Vagina (tissue), 2 donors: ENCODE data around the gene MRPL50. TPM values are rescaled to one million over a fixed set of nuclear protein-coding genes. Genes with fewer than 3 reads are reported as not detected.

Experiments
- DNase-seq, 2 donors: peaks; one replicate each; pipeline ENCODE4 v3.0.0-alpha.2; 2017; ENCODE audit errors: extremely low spot score in 2 of 2
- H3K27ac ChIP-seq: fragments of 200-600 bp; sonication (generic); one replicate; pipeline ENCODE4 v1.5.1; 2019
- H3K27me3 ChIP-seq: fragments of 200-600 bp; sonication (generic); one replicate; pipeline ENCODE4 v1.5.1; 2019
- H3K36me3 ChIP-seq, 2 donors: fragments of 200-600 bp; sonication (generic); one replicate each; pipeline ENCODE4 v1.5.1; 2017 to 2019
- H3K4me1 ChIP-seq: fragments of 200-600 bp; sonication (generic); one replicate; pipeline ENCODE4 v1.5.1; 2019
- H3K4me3 ChIP-seq, 2 donors: fragments of 200-600 bp; sonication (generic); 1 replicate in 1 of 2; 2 replicates in 1 of 2; pipeline ENCODE4 v1.5.1; 2016 to 2019
- H3K9me3 ChIP-seq: fragments of 200-600 bp; sonication (generic); one replicate; pipeline ENCODE4 v1.5.1; 2019
- CTCF ChIP-seq, 3 experiments: fragments of 450-650 bp in 2 of 3; fragments of 200-600 bp in 1 of 3; sonication (generic) in 1 of 3; IDR thresholded peaks; one replicate each; pipeline ENCODE4 v1.5.1; 2017 to 2019; ENCODE audit warnings: antibody characterized with exemption in 3 of 3, mild to moderate bottlenecking in 2 of 3, moderate library complexity in 2 of 3
- POLR2A ChIP-seq, 2 donors: fragments of 450-650 bp; IDR thresholded peaks; one replicate each; pipeline ENCODE4 v1.6.1; 2017; ENCODE audit warnings: antibody characterized with exemption in 2 of 2, mild to moderate bottlenecking in 2 of 2, moderate library complexity in 2 of 2
- POLR2AphosphoS5 ChIP-seq, 2 donors: sonication (generic); formaldehyde crosslinking; IDR thresholded peaks; one replicate each; pipeline ENCODE4 v1.9.0; 2017; ENCODE audit warnings: antibody characterized with exemption in 2 of 2, mild to moderate bottlenecking in 2 of 2, low read depth in 1 of 2; ENCODE audit not compliant: insufficient read depth in 1 of 2
- intact Hi-C: fragments of 100-400 bp; cut with DNase I; formaldehyde crosslinking; loops from one replicate; pipeline ENCODE4 v1.15.1; 2023
- total RNA-seq: library from RNA; depleted of rRNA; stranded (reverse); fragments of >200 nt; gene quantifications from one replicate; pipeline ENCODE4 v1.2.3, GENCODE V29; 2016

The MRPL50 gene
- total RNA-seq, 1 donor from 2014 or later: 8.8 TPM

GRCh38 chr9:101429736-101430135 lies 31.3 kb upstream of the MRPL50 start:
- no peak overlapping the region for H3K27ac ChIP-seq

GRCh38 chr9:101428909-101429308 lies 30.5 kb upstream of the MRPL50 start:
- H3K9me3 ChIP-seq: no peaks in the 10 kb centered on the region
- no peak for DNase-seq
- H3K27ac ChIP-seq: no peak overlapping the region
- H3K27me3 ChIP-seq: no peaks in the 10 kb centered on the region
- H3K36me3 ChIP-seq: no peaks in the 10 kb centered on the region
- H3K4me3 ChIP-seq: no peak overlapping the region
- intact Hi-C loops: no loop called here
- H3K4me1 ChIP-seq: no peaks in the 10 kb centered on the region
- TF ChIP-seq POLR2A (IDR thresholded peaks at IDR 0.05) (no peak), CTCF (IDR thresholded peaks at IDR 0.05) (no peak), POLR2AphosphoS5 (IDR thresholded peaks at IDR 0.05; ENCODE audit: insufficient read depth in 1 of 2, low read depth in 1 of 2) (no peak)

More at GRCh38 chr9:101429736-101430135, 31.3 kb upstream of the MRPL50 start:
- no peaks in the 10 kb centered on the region for H3K4me1 ChIP-seq
- H3K36me3 ChIP-seq: no peaks in the 10 kb centered on the region
- no peak for DNase-seq
- TF ChIP-seq CTCF (IDR thresholded peaks at IDR 0.05) (no peak), POLR2A (IDR thresholded peaks at IDR 0.05) (no peak), POLR2AphosphoS5 (IDR thresholded peaks at IDR 0.05; ENCODE audit: insufficient read depth in 1 of 2, low read depth in 1 of 2) (no peak)
- intact Hi-C loops: no loop called here
- H3K4me3 ChIP-seq: no peak overlapping the region
- no peaks in the 10 kb centered on the region for H3K9me3 ChIP-seq
- no peaks in the 10 kb centered on the region for H3K27me3 ChIP-seq

GRCh38 chr9:101427957-101428655 lies 29.7 kb upstream of the MRPL50 start:
- TF ChIP-seq CTCF (IDR thresholded peaks at IDR 0.05) (no peak), POLR2A (IDR thresholded peaks at IDR 0.05) (no peak), POLR2AphosphoS5 (IDR thresholded peaks at IDR 0.05; ENCODE audit: insufficient read depth in 1 of 2, low read depth in 1 of 2) (no peak)
- H3K36me3 ChIP-seq: no peaks in the 10 kb centered on the region
- DNase-seq: no peak
- intact Hi-C loops: no loop called here
- H3K27me3 ChIP-seq: no peaks in the 10 kb centered on the region
- H3K27ac ChIP-seq: no peak overlapping the region
- H3K4me1 ChIP-seq: no peaks in the 10 kb centered on the region
- H3K4me3 ChIP-seq: no peak overlapping the region
- no peaks in the 10 kb centered on the region for H3K9me3 ChIP-seq

- TF ChIP-seq CTCF (IDR thresholded peaks at IDR 0.05) (no peak), POLR2A (IDR thresholded peaks at IDR 0.05) (no peak), POLR2AphosphoS5 (IDR thresholded peaks at IDR 0.05; ENCODE audit: insufficient read depth in 1 of 2, low read depth in 1 of 2) (no peak)
- Histone ChIP-seq H3K36me3 (no peaks in the 10 kb centered on the region), H3K4me3 (no peak overlapping the region), H3K27ac (no peak overlapping the region), H3K9me3 (no peaks in the 10 kb centered on the region), H3K27me3 (no peaks in the 10 kb centered on the region), H3K4me1 (no peaks in the 10 kb centered on the region)
- DNase-seq: no peak
- intact Hi-C loops: no loop called here
Measured at GRCh38 chr9:101427358-101427757, 28.9 kb upstream of the MRPL50 start.

GRCh38 chr9:101421653-101422065 lies 23.2 kb upstream of the MRPL50 start:
- TF ChIP-seq POLR2A (IDR thresholded peaks at IDR 0.05): no peak
- TF ChIP-seq CTCF (IDR thresholded peaks at IDR 0.05): no peak
- no peak for TF ChIP-seq POLR2AphosphoS5 (IDR thresholded peaks at IDR 0.05; ENCODE audit: insufficient read depth in 1 of 2, low read depth in 1 of 2)
- peaks cover 9% of the 10 kb centered on the region for H3K9me3 ChIP-seq
- H3K4me1 ChIP-seq: no peaks in the 10 kb centered on the region
- no peak overlapping the region for H3K4me3 ChIP-seq
- no peaks in the 10 kb centered on the region for H3K36me3 ChIP-seq
- no peaks in the 10 kb centered on the region for H3K27me3 ChIP-seq
- intact Hi-C loops: no loop called here
- no peak overlapping the region for H3K27ac ChIP-seq
- no peak for DNase-seq
